ENCODE measurements around the gene FAT3.

FAT3 gene
- 0 to 3.5 (median 0.11) reads per million in 9 experiments for total RNA-seq

DNA sequence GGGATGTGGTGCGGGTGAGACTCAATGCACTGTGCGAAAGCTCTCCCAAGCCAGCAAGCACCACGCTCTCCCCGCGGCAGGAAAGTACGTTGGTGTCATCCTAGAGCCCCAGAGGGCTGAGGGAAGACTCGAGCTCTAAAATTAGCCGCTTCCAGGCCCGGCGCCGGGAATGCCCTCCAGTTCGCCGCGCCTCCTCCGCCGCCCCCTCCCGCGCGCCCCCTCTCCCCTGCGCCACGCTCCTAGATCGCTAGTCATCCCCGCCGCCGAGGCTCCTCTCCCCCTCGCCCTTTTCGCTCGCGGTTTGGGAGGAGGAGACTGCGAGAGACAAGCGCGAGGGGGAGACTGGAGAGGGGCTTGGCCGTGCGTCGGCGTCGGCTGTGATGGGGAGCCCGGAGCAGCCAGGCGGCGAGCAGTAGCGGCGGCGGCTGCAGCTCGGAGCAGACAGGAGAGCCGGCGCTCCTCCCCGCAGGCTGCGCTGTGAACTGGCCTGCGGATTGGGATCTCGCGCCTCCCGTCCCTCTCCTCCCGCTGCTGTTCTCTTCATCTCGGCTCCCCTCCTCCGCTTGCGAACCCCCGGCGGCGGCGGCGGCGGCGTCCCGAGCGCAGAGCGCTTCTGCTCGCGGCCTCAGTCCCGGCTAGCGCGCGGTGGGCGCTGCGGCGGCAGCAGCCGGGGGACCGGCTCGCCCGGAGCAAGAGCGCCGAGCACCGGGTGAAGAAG lies at the start of gene FAT3:
Gene FAT3, plus strand, starts transcription at position 412 of the 718 bp plus-strand sequence. CDS start 127,295 bp downstream, outside the sequence.
- no peaks in the 10 kb centered on the region for H3K4me1 Mint-ChIP-seq (ENCODE audit: low read depth in 2 of 2)
- no peak within 1 kb of the TSS for H3K4me3 Mint-ChIP-seq
- ATAC-seq (replicated peaks), result no peak
- peaks cover 20 to 36% of the 10 kb centered on the region in 2 donors for H3K27me3 Mint-ChIP-seq
- DNase-seq, result no peak
- no peak within 1 kb of the TSS for H3K27ac Mint-ChIP-seq
- H3K36me3 Mint-ChIP-seq (ENCODE audit: insufficient read depth), result no peaks in the 10 kb centered on the region
- peaks cover 11 to 12% of the 10 kb centered on the region in 2 donors for H3K9me3 Mint-ChIP-seq

DNA sequence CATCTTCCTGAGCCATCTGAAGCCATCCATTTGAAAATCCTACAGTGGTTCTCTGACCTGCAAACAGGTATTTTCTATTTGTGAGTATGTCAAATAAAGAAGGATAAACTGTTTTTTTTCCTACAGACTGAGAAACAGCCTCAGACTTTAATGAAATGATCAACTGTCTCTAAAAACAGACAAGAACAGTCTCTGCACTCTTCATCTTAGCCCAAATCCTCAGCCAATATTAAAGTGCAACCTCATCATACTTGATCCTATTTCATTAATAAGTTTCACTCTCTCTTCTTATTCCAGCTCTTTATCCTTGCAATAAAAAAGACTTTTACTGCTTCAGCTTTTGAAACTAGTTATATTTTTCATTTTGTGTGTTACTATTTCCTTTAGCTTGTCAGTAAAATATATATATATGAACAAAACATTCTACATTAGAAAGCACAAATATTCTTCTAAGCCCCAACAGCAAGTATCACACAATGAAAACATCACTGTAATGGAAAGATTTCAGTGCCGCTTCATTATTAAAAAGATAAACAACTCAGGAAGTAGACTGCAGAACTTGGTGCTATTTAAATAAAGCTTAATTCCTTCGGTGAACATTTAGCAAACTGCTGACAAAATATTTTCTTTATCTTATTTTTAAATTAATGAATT lies 45.5 kb upstream of the FAT3 start:
- ATAC-seq (replicated peaks) (no peak), DNase-seq (no peak)
- H3K36me3 Mint-ChIP-seq (ENCODE audit: insufficient read depth), result no peaks in the 10 kb centered on the region
- no peak overlapping the region for H3K4me3 Mint-ChIP-seq
- H3K27me3 Mint-ChIP-seq, result no peaks in the 10 kb centered on the region
- no peaks in the 10 kb centered on the region for H3K4me1 Mint-ChIP-seq (ENCODE audit: low read depth in 2 of 2)
- H3K27ac Mint-ChIP-seq, result no peak overlapping the region
- H3K9me3 Mint-ChIP-seq, result peaks cover 0 to 8% of the 10 kb centered on the region in 2 donors

DNA sequence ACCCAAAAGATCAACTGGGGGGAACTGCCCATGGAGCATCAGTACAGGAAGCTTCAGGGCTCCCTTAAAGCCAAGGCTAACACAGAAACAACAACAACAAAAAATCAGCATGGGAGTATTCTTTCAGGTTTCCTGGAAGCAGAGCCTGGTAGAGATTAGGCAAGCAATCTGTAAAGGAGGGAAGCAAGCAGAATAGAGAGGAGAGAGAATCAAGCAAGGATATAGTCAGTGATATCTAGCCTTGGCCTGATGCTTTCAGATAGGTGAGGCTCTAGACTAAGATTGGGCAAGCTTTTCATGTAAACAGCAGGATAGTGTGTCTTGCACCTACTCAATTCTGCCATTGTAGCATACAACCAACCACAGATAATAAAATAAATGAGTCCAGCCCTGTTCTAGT lies 44.4 kb upstream of the FAT3 start:
- Mint-ChIP-seq H3K4me1 (ENCODE audit: low read depth in 2 of 2) (no peaks in the 10 kb centered on the region), H3K4me3 (no peak overlapping the region), H3K36me3 (ENCODE audit: insufficient read depth) (no peaks in the 10 kb centered on the region), H3K27ac (no peak overlapping the region), H3K9me3 (peaks cover 0 to 8% of the 10 kb centered on the region in 2 donors), H3K27me3 (no peaks in the 10 kb centered on the region)
- ATAC-seq (replicated peaks), result no peak
- no peak for DNase-seq

DNA sequence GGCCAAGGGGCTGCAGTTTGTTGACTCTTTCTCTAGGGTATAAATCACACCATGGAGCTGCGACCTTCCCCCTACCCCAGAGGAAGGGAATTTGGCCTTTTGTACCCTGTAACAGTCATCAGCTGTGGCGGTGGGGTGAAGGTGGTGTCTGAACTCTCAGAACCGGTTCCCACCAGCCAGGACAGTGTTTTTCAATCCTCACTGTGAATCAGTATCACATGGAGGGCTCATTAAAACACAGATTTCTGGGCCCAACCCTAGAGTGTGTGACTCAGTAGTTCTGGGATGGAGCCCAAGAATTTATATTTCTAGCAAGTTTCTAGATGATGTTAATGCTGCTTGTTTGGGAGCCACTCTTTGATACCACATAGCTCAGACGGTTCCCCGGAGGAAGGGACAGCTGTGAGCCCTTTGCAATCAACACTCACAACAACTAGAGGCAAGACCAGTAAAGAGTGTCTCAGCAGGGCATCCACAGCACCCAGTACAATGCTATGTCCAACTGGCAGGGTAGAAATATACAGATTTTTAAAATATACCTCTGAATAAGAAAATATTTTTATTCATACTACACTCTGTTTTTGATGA lies 43.9 kb upstream of the FAT3 start:
- Mint-ChIP-seq H3K4me1 (ENCODE audit: low read depth in 2 of 2) (no peaks in the 10 kb centered on the region), H3K9me3 (peaks cover 0 to 8% of the 10 kb centered on the region in 2 donors), H3K27ac (no peak overlapping the region), H3K4me3 (no peak overlapping the region), H3K27me3 (no peaks in the 10 kb centered on the region), H3K36me3 (ENCODE audit: insufficient read depth) (no peaks in the 10 kb centered on the region)
- no peak for DNase-seq
- ATAC-seq (replicated peaks), result no peak

GRCh38 chr11:92190535-92191206 lies 33.9 kb upstream of the FAT3 start:
- peaks cover 3% of the 10 kb centered on the region for H3K36me3 Mint-ChIP-seq (ENCODE audit: insufficient read depth)

GRCh38 chr11:92192141-92192540 lies 32.5 kb upstream of the FAT3 start:
- no peak for ATAC-seq (replicated peaks)
- Mint-ChIP-seq H3K4me3 (no peak overlapping the region), H3K9me3 (peaks cover 3 to 17% of the 10 kb centered on the region in 2 donors), H3K4me1 (ENCODE audit: low read depth in 2 of 2) (no peaks in the 10 kb centered on the region), H3K27ac (no peak overlapping the region), H3K27me3 (no peaks in the 10 kb centered on the region), H3K36me3 (ENCODE audit: insufficient read depth) (peaks cover 3% of the 10 kb centered on the region)
- no peak for DNase-seq

More at GRCh38 chr11:92190535-92191206, 33.9 kb upstream of the FAT3 start:
- Mint-ChIP-seq H3K9me3 (peaks cover 3 to 17% of the 10 kb centered on the region in 2 donors), H3K27me3 (no peaks in the 10 kb centered on the region), H3K27ac (no peak overlapping the region), H3K4me1 (ENCODE audit: low read depth in 2 of 2) (no peaks in the 10 kb centered on the region), H3K4me3 (no peak overlapping the region)
- DNase-seq (no peak), ATAC-seq (replicated peaks) (no peak)

DNA sequence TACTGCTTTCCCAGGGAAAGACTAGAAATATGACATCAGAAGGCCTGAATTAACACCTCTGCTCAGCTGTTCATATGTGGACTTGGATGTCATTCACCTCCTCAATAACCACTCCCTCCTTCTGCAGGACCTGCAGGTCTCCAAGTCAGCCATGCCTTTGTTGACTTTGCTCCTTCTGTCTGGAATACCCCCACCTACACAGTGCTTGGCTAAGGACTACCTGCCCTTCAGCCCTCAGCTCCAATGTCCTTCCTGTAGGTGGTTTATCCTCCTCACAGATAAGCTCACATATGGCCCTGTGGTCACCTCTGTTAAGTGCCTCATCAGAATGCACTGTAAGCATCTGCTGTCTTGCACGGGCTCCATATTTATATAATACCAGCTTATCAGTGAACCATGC lies 26.4 kb upstream of the FAT3 start:
- Mint-ChIP-seq H3K9me3 (peaks cover 3 to 26% of the 10 kb centered on the region in 2 donors), H3K4me3 (no peak overlapping the region), H3K27ac (no peak overlapping the region), H3K27me3 (no peaks in the 10 kb centered on the region), H3K4me1 (ENCODE audit: low read depth in 2 of 2) (no peaks in the 10 kb centered on the region), H3K36me3 (ENCODE audit: insufficient read depth) (peaks cover 3% of the 10 kb centered on the region)
- ATAC-seq (replicated peaks) (no peak), DNase-seq (no peak)

DNA sequence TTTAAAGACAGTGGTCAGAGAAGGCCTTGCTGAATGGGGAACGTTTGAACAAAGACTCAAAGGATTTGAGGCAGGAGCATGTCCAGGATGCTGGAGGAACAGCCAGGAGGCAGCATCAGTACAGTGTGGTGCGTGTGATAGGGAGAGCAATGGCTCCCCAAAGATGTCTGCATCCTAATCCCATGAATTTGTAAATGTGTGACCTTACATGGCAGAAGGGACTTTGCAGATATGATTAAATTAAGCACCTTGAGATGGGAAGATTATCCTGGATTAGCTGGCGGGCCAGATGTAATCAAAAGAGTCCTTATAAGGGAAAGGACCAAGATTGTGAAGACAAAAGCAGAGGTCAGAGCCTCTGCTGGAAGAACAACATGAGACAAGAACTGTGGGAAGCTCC lies 24.6 kb upstream of the FAT3 start:
- Mint-ChIP-seq H3K4me3 (no peak overlapping the region), H3K9me3 (peaks cover 5 to 26% of the 10 kb centered on the region in 2 donors), H3K4me1 (ENCODE audit: low read depth in 2 of 2) (no peaks in the 10 kb centered on the region), H3K36me3 (ENCODE audit: insufficient read depth) (peaks cover 1% of the 10 kb centered on the region), H3K27me3 (no peaks in the 10 kb centered on the region), H3K27ac (no peak overlapping the region)
- DNase-seq (no peak), ATAC-seq (replicated peaks) (no peak)

DNA sequence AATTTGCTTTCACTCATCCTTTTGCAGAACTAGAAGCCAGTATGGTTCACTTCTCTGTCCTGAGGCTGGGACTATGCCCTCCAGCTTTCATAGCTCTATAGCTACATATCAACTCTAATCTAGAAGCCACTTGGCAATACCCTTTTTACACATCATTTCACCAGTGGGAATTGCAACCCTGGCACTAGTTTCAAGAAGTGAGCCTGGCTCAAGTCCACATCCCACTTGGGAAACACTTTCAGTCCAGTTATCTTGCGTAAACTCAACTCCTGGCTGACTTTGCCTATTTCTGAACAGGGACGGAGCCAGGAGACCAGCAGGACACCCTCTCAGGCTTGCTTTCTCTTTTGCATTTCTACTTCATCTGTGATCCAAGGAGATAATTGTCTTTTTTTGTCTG lies 19.9 kb upstream of the FAT3 start:
- ATAC-seq (replicated peaks) (no peak), DNase-seq (no peak)
- H3K27ac Mint-ChIP-seq, result no peak overlapping the region
- H3K36me3 Mint-ChIP-seq (ENCODE audit: insufficient read depth), result peaks cover 3% of the 10 kb centered on the region
- H3K4me1 Mint-ChIP-seq (ENCODE audit: low read depth in 2 of 2), result no peaks in the 10 kb centered on the region
- H3K9me3 Mint-ChIP-seq, result peaks cover 5 to 7% of the 10 kb centered on the region in 2 donors
- H3K4me3 Mint-ChIP-seq, result no peak overlapping the region
- H3K27me3 Mint-ChIP-seq, result no peaks in the 10 kb centered on the region

DNA sequence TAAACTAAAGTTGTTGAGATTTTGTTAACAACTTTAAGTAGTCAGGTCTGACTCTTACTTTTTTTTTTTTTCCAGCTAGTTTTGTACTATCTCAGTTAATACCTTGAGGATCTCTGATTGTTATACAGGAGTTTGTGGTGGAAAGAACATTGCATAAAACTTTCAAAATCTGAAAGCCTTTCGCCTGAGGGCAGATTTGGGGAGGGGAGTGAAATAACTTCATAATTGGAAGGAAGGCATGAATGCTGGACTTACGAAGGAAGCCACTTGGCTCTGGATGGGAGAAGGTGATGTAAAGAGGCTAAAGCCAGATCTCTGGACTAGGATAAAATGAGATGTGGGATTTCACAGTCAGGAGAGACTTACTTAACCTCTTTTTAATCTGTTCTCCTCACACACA lies 18.2 kb upstream of the FAT3 start:
- no peak for DNase-seq
- Mint-ChIP-seq H3K36me3 (ENCODE audit: insufficient read depth) (peaks cover 3% of the 10 kb centered on the region), H3K9me3 (peaks cover 6 to 8% of the 10 kb centered on the region in 2 donors), H3K27me3 (no peaks in the 10 kb centered on the region), H3K4me1 (ENCODE audit: low read depth in 2 of 2) (no peaks in the 10 kb centered on the region), H3K4me3 (no peak overlapping the region), H3K27ac (no peak overlapping the region)
- no peak for ATAC-seq (replicated peaks)

DNA sequence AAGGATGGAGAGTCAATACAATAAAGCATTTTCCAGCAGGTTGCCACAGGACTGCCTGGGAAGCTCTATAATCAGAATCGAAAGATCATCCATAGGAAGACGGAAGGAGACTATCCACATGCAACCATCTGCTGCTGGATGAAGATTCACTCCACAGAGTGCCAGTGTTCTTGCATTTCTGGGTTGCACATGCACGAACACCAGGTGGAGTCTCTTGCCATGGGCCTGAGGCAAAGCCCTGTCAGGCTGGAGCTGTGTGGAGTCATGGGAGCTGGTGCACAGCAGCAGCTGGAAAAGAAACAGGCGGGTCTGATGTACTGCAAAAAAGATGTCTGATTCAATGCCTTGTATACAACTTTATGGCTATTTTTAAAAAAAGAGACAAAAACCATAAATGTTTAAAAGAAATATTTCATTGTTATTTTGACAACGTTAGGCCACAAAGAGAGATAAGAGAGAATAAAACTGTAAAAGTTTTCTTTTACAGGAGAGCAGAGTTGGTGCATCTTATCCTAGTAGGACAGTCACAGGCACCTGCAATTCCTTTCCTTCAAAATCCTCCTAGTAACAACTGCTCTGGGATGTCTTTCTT lies 12.9 kb upstream of the FAT3 start:
- no peaks in the 10 kb centered on the region for H3K27me3 Mint-ChIP-seq
- no peak overlapping the region for H3K27ac Mint-ChIP-seq
- H3K4me1 Mint-ChIP-seq (ENCODE audit: low read depth in 2 of 2), result no peaks in the 10 kb centered on the region
- DNase-seq (no peak), ATAC-seq (replicated peaks) (no peak)
- H3K4me3 Mint-ChIP-seq, result no peak overlapping the region
- peaks cover 11 to 16% of the 10 kb centered on the region in 2 donors for H3K9me3 Mint-ChIP-seq
- no peaks in the 10 kb centered on the region for H3K36me3 Mint-ChIP-seq (ENCODE audit: insufficient read depth)

DNA sequence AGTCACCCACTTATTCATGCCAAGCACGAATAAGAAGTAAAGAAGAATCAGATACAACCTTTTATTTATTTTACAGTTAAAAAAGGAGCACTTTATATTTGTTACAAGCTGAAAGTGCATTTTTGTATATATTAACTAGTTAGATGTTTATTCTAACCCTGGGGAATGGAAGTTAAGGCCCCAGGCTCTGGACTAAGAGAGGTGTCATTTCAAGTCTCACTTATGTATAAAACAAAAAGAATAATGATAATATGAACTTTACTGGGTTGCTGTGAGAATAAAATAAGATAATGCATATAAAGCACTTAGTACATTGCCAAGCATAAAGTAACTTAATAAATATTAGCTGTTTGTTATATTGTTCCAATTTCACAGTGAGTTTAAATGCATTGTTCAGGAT lies 12.1 kb upstream of the FAT3 start:
- Mint-ChIP-seq H3K4me1 (ENCODE audit: low read depth in 2 of 2) (no peaks in the 10 kb centered on the region), H3K9me3 (peaks cover 16 to 18% of the 10 kb centered on the region in 2 donors), H3K27me3 (no peaks in the 10 kb centered on the region), H3K36me3 (ENCODE audit: insufficient read depth) (no peaks in the 10 kb centered on the region), H3K27ac (no peak overlapping the region), H3K4me3 (no peak overlapping the region)
- ATAC-seq (replicated peaks), result no peak
- no peak for DNase-seq

DNA sequence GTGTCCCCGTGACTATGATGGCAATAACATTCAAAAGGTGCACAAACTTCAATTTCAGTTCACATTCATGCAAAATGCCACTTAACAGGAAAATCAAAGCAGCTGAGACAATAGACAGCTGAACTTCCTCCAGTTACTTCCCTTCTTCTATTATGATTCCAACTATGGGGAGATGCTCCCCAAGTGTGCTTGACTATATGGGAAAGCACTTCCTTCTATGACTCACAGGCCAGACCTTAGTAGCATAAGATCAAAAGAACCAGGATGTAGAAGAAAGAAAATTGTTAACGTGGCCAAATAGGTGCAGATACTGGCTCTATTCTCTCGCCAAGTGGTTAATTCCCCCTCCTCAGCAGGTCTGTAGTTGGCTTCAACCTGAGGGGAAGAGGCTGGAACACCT lies 7.8 kb upstream of the FAT3 start:
- DNase-seq (no peak), ATAC-seq (replicated peaks) (no peak)
- H3K9me3 Mint-ChIP-seq, result peaks cover 20 to 23% of the 10 kb centered on the region in 2 donors
- H3K4me3 Mint-ChIP-seq, result no peak overlapping the region
- H3K4me1 Mint-ChIP-seq (ENCODE audit: low read depth in 2 of 2), result no peaks in the 10 kb centered on the region
- no peaks in the 10 kb centered on the region for H3K36me3 Mint-ChIP-seq (ENCODE audit: insufficient read depth)
- no peaks in the 10 kb centered on the region for H3K27me3 Mint-ChIP-seq
- H3K27ac Mint-ChIP-seq, result no peak overlapping the region
